Endothelial cell of coronary artery (primary cell): ENCODE data around the gene ZNF169. TPM values are rescaled to one million over a fixed set of nuclear protein-coding genes. Genes with fewer than 3 reads are reported as not detected.

Experiments
- total RNA-seq: library from RNA; depleted of rRNA; stranded (reverse); fragments of >200 nt; gene quantifications from 2 replicates; pipeline ENCODE4 v1.2.3, GENCODE V29; 2014

The ZNF169 gene
- 3.5 and 5.5 TPM in 2 replicates for total RNA-seq

GRCh38 chr9:94259077-94259862, at the start of gene ZNF169:
ZNF169 (plus strand) TSS chr9:94259298; CDS start chr9:94278813, 19,515 bp downstream.

DNA sequence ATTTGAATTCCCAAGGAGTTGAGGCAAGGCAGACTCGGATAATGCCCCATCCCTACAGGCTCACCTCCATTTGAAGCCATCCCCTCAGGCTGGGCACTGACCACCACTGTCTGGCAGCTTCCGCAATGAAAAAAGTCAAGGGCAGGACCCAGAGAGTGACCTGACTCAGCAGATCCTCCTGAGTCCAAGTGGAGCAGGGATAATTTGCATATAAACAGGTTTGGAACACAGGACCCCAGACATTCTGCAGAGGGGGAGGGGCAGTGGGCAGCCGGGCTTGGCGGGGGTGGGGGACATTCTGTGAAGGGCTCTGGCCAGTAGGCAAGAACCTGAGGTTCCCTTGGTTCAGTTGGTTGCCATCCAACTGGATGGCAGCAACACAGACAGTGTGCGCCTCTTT, 69.4 kb downstream of the ZNF169 start, which contains the start of gene NUTM2F:
Gene NUTM2F, minus strand, starts transcription at position 101 of the 400 bp plus-strand sequence. Its CDS starts 21 bp downstream, at position 80.

Other genes starting within 250 kb of the ZNF169 start
- 6.1 and 8.7 TPM in 2 replicates for gene PTPDC1, start 174.8 kb upstream of the ZNF169 start, total RNA-seq
- not detected in 2 replicates for gene NUTM2F, start 69.3 kb downstream of the ZNF169 start, total RNA-seq